ENCODE data around the gene CPNE5.

The CPNE5 gene

DNA sequence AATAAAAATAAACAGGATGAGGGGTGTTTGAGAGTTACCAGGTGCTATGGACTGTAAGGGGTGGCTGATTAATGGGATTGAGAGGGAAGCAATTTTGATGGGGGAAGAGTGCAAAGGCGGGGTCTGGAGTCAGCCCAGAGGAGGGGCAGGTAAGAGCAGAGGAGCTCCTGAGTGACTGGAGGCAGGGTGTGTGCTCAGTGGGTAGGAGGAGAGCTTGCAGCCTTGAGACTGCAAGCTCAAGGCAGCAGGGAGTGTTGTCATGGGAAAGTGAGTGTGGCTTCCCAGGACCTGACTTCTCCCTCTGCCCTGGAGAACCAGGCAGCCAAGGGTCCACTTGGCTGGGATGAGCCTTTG, 87.4 kb downstream of the CPNE5 start:
- no peak for DNase-seq (ENCODE audit: low read depth, low spot score)
- H3K4me3 ChIP-seq (ENCODE audit: low read depth, low read length) = no peak overlapping the region
- TF ChIP-seq, protein P1, sequence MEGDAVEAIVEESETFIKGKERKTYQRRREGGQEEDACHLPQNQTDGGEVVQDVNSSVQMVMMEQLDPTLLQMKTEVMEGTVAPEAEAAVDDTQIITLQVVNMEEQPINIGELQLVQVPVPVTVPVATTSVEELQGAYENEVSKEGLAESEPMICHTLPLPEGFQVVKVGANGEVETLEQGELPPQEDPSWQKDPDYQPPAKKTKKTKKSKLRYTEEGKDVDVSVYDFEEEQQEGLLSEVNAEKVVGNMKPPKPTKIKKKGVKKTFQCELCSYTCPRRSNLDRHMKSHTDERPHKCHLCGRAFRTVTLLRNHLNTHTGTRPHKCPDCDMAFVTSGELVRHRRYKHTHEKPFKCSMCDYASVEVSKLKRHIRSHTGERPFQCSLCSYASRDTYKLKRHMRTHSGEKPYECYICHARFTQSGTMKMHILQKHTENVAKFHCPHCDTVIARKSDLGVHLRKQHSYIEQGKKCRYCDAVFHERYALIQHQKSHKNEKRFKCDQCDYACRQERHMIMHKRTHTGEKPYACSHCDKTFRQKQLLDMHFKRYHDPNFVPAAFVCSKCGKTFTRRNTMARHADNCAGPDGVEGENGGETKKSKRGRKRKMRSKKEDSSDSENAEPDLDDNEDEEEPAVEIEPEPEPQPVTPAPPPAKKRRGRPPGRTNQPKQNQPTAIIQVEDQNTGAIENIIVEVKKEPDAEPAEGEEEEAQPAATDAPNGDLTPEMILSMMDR (IDR thresholded peaks at IDR 0.05; ENCODE audit: insufficient read depth, low read length, missing control alignments) = no peak
- POLR2A ChIA-PET = no interaction called here
- CTCF ChIA-PET = interaction anchor here (2.7 to 11.7 kb wide), 5 partner anchors 9 to 135 kb away, joined by 11 to 167 read pairs (median 43); no protein-coding TSS in a partner anchor

DNA sequence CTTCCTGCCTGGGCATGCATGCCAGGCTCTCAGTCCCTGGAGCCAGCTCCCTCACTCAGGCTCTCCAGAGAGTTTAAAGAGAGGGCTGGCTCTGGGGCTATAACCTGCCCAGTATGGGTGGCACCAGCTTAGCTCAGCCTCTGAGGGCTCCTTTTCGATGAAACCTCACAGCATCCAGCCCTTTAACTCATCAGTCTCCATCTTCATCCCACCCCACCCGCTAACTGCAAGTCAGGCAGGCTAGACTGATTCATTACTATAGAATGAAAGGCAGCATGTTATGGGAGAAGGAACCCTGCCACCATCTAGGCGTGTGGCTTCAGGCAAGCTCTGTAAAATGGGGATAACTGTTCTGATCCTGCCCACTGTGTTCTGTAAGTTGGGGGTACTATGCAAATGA, 88.2 kb downstream of the CPNE5 start:
- TF ChIP-seq, protein P1 (IDR thresholded peaks at IDR 0.05; ENCODE audit: insufficient read depth, low read length, missing control alignments) = no peak
- H3K4me3 ChIP-seq (ENCODE audit: low read depth, low read length) = no peak overlapping the region
- POLR2A ChIA-PET = no interaction called here
- no peak for DNase-seq (ENCODE audit: low read depth, low spot score)
- CTCF ChIA-PET = interaction anchor here (4.2 to 11.7 kb wide), 3 partner anchors 9 to 135 kb away, joined by 43 to 167 read pairs (median 97); no protein-coding TSS in a partner anchor

DNA sequence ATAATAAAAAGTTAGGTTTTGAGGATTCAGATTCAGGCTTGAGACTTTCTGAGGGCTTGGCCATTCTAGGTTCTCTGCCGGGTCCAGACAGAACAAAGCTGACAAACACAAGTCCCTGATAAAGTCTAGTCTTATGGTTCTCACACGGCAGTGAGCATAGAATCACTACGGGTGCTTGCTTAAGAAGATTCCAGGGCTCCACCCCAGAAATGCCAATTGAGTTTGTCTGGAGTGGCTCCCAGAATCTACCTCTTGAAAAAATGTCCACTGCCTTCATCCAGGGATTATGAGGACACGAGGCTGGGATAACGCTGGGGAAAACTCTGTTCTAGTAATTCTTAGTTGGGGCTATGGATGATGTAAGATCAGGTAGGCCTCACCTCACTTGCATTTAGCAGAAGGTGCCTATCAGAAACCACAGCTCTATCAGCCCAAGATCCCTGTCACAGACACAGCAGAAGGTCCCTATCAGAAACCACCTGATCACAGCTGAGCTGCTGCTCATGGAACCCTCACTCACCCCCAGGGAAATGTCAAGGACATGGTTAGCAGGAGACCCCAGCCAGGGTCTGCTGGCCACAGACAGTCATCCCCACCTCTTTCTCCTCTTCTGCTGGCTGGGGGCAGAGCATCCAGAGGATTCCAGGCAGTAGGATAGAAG, 89.3 kb downstream of the CPNE5 start:
- DNase-seq (ENCODE audit: low read depth, low spot score) = no peak
- ChIA-PET CTCF (interaction anchor here (0.9 to 7.2 kb wide), 4 partner anchors 11 to 268 kb away, joined by 3 to 97 read pairs (median 23); no protein-coding TSS in a partner anchor), POLR2A (interaction anchor here (0.5 kb wide), 1 partner anchor 12 kb away, joined by 3 read pairs; no protein-coding TSS in a partner anchor)

DNA sequence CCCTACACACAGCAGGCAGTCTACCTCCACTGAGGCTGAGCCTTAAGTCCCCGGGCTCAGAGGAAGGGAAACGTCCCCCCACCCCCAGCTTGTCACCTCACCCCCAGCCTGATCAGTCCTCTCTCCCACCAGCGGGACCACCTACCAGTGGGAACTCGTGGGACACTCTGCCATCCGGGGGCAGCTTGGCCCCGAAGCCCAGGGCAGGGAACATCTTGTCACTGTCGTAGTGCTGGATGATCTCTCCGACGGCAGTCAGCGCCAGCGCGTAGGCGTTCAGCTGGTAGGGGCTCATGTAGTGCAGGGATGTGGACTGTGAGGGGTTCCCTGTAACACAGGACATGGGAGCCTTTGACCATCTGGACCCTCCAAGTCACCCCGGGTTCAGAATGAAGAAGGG, 93.0 kb downstream of the CPNE5 start:
- ChIA-PET CTCF (interaction anchor here (1.1 kb wide), 1 partner anchor 13 kb away, joined by 6 read pairs; no protein-coding TSS in a partner anchor), POLR2A (no interaction called here)
- H3K4me3 ChIP-seq (ENCODE audit: low read depth, low read length) = no peak overlapping the region
- no peak for DNase-seq (ENCODE audit: low read depth, low spot score)
- TF ChIP-seq, protein P1 (IDR thresholded peaks at IDR 0.05; ENCODE audit: insufficient read depth, low read length, missing control alignments) = no peak

More for the DNA sequence above, 89.3 kb downstream of the CPNE5 start:
- TF ChIP-seq, protein P1 (IDR thresholded peaks at IDR 0.05; ENCODE audit: insufficient read depth, low read length, missing control alignments) = no peak
- H3K4me3 ChIP-seq (ENCODE audit: low read depth, low read length) = no peak overlapping the region

DNA sequence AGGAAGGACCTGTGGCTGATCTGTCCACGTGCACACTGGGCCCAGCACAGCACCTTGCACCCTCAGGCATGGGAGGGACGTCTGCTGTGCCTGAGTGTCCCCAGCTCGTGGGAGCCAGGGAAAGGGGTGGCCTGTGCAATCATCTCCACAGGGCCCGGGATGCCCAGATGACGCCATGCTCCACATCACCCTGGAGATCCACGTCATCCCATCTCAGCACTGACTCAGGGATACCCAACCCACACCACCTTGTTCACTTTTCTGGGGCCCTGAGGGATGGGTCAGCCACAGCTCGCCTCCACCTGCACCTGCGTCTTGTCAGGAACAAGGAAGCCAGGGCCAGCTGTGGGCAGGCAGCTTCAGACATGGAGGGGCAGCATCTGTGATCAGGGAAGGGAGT, 93.4 kb downstream of the CPNE5 start:
- TF ChIP-seq, protein P1 (IDR thresholded peaks at IDR 0.05; ENCODE audit: insufficient read depth, low read length, missing control alignments) = no peak
- POLR2A ChIA-PET = no interaction called here
- no peak overlapping the region for H3K4me3 ChIP-seq (ENCODE audit: low read depth, low read length)
- no peak for DNase-seq (ENCODE audit: low read depth, low spot score)
- CTCF ChIA-PET = interaction anchor here (1.0 to 1.2 kb wide), 3 partner anchors 13 to 65 kb away, joined by 3 to 6 read pairs (median 4); no protein-coding TSS in a partner anchor

DNA sequence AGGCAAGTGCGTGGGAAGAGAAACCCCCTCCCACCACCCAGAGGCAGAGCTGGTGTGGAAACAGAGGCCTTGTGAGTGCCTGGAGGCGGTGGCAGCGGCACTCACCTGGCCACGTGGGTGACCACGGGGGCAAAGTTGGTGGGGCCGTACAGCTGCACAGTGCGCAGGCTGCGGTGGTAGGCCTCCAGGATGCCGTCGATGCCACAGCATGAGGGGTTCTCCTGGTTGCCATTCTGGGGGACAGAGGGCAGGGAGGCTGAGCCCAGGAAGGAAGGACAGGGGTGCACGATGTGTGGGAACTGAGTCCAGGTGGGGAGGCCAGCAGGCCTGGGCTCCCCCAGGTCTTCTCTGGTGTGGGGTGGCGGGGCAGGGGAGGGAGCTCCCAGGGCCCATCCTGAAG, 94.0 kb downstream of the CPNE5 start:
- no peak for DNase-seq (ENCODE audit: low read depth, low spot score)
- POLR2A ChIA-PET = no interaction called here
- CTCF ChIA-PET = interaction anchor here (1.0 to 1.2 kb wide), 4 partner anchors 10 to 65 kb away, joined by 3 to 6 read pairs (median 4); no protein-coding TSS in a partner anchor
- no peak overlapping the region for H3K4me3 ChIP-seq (ENCODE audit: low read depth, low read length)
- TF ChIP-seq, protein P1 (IDR thresholded peaks at IDR 0.05; ENCODE audit: insufficient read depth, low read length, missing control alignments) = no peak
